NCI-H1417 (cell line): ENCODE data around the gene ABHD6.
"Not testable (repeated sequence)": the region's sequence is repeated elsewhere in the genome, so short reads cannot be mapped to it uniquely, and the experiment has no call there.

Source experiments
- DNase-seq, 3 experiments: peaks; one replicate each; lab custom pipeline; 2025; lab: John Stamatoyannopoulos, UW

ABHD6 gene

DNA sequence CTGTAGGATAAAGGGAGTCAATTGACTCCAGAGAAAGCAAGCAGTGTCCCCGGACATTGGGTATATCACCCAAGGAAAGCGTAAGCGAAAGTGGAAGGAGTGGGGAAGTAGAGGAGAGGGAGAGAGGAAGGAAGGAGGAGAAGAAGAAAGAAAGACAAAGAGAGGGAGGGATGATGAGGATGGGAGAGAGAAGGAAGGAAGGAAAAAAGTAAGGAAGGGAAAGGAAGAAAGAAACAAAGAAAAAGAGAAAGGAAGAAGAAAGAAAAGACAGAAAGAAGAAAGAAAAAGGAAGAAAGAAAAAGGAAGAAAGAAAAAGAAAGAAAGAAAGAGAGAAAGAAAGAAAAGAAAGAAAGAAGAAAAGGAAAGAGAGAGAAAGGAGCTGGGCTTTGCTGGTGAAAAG is 27.7 kb upstream of the ABHD6 start:
- DNase-seq: no peak

DNA sequence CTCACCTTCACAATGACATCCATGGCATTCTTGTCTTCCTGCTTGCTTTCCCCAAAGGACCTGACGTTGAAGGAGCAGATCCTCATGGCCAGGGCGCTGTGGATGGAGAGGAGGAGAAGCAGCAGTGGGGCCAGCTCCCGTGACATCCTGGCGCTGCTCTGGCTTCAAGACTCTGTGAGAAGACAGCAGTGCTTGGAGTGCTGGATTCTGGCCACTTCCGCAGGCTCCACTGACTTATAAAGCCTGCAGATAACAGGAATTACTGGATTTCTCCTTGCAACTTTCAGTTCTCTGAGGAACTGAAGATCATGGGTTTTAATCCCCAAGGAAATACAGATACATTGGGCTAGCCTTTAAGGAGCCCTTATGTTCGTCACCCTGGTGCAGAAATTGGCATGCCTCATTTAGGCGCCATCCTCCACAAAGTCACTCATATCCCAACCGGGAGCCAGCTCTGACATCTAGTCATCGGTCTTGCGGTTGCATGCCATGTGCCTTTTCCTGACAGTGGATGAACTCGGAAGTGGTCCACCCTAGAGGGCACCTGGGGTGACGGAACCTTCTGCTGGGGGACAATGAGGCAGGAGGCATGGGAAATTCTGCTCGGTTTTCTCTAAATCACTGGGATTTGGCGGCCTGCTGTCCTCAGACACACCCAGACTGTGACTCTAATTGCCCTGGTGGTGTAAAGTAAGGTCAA is 26.7 kb upstream of the ABHD6 start, which contains the start of gene DNASE1L3:
Gene DNASE1L3 (minus strand): TSS at position 212 of the 700 bp plus-strand sequence. CDS start 66 bp downstream, at position 146.
- DNase-seq: no peak

DNA sequence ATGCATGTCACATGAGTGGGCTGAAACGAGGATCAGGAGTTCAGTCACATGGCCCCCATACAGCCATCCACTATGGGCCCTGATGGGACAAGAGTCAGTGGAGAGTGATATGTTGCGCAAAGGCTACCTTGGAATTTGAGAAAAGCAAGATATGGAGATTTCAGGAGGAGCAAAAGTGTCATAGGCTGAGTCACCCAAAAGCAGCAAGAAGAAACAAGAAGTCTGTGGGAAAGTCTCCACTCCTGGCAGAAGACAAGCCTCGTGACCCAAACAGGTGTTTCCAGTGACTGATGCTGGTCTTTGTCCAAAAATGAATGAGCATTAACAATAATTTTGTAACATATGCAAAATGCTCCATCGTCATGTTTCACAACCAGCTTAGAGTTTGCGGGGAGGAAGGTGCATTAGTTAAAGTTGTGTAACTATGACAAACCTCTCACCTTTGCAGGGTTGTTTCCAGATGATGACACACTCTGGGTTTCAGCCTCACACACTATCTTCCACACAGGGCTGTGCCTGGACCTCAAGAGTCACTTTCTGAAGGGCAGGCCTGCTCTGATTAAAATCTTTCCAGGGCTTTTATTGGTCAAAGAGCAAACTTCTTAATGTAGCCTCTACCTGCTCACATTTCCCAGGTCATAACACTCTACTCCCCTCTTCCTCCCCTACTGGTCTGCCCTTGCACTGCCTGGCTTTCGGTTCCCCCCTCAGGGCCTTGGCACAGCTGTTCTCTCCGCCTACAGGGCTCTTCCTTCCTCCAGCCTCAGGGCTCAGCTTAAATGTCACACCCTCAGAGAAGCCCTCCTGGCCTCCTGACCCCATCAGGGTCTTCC is 22.9 kb upstream of the ABHD6 start:
- no peak for DNase-seq

DNA sequence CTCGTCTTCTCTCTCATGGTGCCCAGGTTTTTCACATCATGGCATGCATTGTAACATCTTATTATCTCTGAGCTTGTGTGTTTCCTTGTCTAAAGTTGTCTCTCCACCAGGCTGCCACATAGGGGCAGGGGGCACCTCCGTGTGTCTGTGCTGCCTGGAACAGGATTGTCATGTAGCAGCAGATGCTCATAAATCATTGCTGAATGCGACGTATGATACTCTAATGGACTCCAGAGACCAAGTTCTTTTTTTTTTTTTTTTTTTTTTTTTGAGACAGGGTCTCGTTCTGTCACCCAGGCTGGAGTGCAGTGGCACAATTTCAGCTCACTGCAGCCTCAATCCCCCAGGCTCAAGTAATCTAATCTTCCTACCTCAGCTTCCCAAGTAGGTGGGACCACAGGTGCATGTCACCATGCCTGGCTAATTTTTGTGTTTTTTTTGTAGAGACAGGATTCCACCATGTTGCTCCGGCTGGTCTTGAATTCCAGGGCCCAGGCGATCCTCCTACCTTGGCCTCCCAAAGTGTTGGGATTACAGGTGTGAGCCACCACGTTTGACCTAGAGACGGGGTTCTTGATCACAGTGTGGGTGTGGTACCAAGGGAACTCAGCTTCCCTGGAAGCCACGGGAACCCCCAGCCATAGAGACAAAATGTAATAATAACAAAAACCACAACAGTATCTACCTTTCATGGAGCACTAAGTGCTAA is 22.1 kb upstream of the ABHD6 start:
- peak in 1 of 3 experiments; percentile 5 for DNase-seq

DNA sequence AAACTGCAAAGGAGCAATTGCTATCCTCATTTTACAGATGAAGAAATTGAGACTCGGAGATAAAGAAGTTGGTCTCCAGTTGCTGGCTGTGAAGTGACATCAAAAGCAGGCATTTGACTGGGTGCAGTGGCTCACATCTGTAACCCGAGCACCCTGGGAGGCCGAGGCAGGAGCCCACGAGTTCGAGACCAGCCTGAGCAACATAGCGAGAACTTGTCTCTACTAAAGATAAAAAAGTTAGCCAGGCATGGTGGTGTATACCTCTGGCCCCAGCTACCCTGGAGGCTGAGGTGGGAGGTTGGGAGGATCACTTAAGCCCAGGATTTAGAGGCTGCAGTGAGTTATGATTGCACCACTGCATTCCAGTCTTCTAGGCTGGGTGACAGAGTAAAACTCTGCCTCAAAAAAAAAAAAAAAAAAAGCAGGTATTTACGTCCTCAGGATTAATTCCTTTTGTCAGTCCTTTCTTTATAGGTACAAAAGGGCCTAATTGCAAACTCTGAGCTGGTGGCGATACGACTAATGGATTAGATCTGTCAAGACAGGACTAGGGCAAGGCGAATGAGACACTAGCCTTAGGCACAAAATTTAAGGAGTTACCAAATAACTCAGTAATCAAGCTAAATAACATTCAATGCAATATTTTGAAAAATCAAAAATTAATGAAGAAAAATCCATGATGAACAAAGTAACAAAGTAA is 20.9 kb upstream of the ABHD6 start:
- DNase-seq: no peak

DNA sequence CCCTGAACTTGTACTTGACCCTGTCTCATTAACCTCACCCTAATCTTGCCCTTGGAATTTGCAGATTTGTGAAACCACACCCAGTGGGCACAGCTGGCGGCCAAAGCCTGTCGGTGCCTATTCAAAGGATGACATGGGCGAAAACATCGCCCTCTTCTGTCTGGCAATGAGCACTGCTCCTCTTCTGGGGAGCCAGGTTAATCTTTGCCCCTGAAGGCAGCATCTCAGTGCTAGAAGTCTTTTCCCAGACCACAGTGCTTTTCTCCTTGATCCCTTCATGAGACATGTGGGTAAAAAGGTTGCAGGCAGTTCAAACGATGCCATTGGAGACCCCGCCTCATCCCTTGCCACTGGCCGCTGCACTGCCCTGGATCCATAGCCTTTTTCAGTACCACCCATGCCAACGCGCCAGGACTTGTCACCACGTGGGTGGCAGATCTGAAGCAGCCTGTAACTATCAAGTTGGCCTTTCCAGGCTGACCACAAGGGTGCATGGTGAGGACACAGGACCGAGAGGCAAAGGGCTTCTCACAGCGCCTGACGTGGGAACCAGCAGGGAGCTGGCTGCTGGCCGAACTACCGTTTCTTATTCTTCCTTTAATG is 20.3 kb upstream of the ABHD6 start:
- peak in 2 of 3 experiments; percentile 14 to 52 for DNase-seq

DNA sequence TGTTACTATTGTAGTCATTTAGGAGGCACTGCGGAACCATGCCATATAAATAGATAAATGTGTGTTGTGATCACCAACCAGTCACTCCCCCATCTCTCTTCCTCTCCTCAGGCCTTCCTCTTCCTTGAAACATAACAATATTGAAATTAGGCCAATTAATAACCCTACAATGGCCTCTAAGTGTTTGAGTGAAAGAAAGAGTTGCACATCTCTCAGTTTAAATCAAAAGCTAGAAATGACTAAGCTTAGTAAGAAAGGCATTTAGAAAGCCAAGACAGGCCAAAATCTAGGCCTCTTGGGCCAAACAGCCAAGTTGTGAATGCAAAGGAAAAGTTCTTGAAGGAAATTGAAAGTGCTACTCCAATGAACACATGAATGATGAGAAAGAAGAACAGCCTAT is 18.7 kb upstream of the ABHD6 start:
- no peak for DNase-seq

DNA sequence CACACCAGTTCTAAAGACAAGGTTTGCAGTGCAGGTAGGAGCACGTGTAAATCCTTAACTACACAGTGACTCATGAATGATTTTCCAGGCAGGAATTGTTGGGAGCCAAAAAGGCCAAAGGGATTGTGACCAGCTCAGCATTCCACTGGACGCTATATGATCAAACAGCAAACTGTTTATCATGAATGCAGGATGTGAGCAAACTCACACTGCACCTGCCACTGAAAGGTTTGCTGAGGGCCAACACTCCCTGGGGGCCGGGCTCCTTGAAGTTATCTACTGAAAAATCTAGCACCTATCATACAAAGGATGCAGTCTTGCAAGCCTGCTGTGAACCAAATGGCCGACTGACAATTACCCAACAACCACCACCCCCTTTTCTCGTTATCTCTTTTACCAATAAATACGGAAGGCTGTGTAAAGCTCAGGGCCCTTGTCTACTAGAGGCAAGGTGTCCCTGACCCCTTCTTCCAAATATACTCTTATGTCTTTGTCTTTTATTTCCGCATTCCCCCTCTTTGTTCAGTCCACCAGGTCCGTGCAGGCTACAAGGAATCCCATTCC is 15.3 kb upstream of the ABHD6 start:
- DNase-seq: peak in 1 of 3 experiments; percentile 27

DNA sequence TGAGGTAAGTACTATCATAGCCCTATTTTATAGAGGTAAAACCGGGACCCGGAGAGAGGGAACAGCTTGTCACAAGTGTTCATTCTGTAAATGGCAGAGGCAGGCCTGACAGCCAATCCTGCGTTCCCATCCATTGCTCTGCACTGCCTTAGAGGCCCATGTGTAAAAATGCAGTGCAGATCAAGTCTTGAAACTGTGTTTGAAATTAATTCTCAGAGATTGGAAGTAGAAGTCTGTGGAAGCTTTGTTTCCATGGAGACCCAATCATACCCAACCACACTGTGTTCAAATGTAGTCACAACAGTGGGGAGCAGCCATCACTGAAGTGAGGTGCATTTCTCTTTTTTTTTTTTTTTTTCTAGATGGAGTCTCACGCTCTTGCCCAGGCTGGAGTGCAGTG is 13.7 kb upstream of the ABHD6 start:
- no peak for DNase-seq

DNA sequence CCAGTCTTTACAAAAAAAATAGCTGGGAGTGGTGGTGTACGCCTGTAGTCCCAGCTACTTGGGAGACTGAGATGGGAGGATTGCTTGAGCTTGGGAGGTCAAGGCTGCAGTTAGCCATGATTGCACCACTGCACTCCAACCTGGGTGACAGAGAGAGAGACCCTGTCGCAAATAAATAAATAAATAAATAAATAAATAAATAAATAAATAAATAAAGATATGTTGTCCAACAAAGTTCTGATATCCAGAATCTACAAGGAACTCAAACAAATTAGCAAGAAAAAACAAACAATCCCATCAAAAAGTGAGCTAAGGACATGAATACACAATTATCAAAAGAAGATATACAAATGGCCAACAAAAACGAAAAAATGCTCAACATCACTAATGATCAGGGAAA is 9.7 kb upstream of the ABHD6 start:
- DNase-seq: not testable (repeated sequence)

DNA sequence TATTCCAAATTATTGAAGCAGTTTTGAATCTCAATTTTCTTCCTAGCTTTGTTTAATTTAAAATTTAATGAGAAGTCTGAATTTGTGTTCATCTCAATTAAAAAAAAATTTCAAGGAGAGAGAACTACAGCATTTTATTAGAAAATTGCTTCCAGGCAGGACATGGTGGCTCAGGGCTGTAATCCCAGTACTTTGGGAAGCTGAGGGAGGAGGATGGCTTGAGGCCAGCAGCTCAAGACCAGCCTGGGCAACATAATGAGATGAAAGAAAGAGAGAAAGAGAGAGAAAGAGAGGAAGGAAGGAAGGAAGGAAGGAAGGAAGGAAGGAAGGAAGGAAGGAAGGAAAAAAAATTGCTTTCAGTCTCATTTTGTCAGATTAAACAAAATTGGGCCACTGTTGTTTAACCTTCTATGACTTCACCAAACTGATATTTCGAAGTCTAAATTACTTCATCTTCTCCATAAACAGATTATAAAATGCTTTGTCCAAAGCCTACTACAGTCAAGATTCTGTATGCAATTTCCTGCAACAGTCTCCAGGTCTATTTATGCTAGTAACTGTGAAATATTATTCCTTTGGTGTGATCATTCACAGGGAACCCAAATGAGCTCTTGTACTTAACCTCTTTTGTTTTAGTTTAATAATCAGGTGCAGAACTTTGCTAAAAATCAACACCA is 6.6 kb upstream of the ABHD6 start:
- DNase-seq: no peak

DNA sequence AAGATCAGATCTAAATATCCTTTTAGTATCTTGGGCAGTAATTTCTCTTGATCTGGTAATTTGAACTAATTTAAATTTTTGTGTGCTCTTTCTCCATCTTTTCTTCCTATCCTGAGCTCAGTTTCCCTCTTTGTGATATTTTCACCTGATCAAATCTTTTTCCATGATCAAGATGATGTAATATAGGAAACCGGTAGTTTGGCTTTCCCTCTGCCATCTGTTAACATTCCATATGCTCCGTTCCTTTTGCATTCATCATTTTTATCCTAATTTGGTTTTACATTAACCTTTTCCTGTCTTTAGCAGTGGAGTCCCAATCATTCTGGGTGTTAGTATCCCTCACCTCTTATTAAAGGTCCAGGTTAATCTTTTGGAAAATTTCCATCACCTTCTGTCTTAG is 5.9 kb upstream of the ABHD6 start:
- DNase-seq: no peak

DNA sequence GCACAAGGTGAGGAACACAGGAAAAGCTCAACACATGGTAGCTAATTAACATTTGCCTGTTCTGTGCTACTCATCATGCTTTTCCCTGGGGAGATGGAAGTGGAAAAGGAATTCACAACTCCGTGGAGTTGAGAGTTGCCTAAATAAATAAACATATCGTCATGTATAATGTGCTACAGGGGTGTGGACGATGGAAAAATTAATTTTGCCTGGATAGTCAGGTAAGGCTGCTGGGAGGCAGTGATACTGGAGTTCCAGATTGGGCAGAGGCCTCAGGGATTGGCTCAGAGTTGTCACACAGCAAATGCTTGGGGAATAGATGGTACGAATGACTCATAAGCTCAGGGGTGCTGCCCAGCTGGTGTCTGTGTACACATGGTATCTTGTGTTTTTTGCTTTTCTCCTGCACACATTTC is 3.1 kb upstream of the ABHD6 start:
- DNase-seq: peak in 2 of 3 experiments; percentile 4 to 6

DNA sequence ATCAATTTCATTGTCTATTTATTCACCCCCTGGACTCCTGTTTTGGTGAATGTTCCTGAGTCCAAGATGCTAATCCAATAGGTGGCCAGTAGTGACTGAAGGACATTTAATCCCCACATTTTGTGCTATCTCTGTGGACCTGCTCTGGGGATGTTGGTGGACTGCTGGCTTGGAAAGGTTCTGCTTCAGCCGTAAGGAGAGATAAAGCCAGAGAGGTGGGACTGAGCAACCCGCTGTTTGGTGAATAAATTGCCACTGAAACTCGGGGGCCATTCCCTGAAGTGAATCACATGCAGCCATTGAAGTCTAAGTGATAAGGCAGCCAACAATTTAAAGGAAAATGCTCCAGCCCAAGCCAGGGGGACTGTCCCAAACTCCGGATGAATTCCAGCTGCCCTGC is 1.6 kb upstream of the ABHD6 start:
- DNase-seq: peak in 1 of 3 experiments; percentile 1

DNA sequence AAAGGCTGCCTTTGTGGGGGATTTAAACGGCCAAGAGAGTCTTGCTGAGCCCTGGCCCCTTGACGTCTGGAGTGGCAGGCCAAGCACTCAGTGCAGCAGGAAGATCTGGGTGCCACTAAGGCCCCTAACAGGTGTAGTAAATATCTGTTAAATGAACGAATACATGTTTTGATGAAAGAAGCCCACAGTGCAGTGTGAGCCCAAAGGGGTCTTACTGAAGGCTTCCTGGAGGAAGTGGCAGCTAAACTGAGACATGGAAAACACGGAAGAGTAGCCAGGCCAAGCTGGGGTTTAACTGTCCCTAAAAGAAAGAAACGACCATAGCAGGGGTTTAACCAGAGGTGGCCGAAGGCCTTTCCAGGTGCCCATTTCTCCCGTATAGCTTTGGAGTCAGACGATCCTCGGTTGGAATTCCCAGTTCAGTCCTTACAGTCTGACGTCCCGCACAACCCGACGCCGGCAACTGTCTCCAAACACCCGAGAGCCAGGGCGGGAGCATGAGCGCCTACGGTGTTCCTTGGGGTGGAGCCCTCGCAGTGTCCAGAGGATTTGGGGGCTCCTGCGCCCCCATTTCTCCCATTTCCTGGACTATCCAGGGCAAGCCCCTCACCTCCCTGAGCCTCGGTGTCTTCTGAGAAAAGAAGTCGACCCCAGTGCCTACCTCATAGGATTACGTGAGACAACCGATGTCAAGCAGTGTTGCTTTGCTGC is 910 bp upstream of the ABHD6 start:
- peak in 1 of 3 experiments; percentile 64 for DNase-seq

DNA sequence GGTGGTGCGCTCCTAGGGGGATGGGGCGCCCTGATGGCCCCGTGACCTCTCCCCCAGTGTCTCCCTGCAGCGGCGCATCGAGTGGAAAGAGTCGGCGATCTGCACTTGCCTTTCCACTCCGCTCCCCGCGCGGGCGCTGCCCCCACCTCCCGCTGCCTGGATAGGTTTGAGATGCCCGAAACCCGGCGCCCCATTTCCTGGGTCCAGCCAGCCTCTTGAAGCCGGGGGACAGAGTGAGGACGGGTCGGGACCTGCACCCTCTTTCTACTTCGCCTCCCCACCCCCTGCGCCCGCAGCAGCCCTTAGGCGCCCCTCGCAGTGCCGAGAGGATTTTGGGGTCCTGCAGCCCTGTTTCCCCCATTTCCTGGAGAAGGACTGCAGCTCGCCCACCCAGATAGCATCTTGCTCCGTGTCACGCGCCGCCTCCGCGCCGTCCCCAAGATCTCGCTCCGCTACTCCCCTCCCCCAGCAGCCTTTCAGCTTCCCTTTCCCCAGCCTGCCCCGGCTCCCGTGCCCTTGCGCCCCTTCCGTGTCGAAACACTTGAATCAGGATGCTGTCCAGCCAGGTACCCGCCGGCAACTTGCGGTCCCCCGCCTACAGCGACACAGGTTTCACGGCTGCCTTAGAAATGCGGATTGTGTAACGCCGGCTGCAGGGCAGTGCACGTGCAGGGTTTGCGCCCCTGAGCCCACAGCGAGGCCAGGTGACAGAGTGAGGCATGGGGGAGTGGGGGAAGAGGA is 519 bp downstream of the ABHD6 start:
- peak in 2 of 3 experiments; percentile 49 to 76 for DNase-seq

DNA sequence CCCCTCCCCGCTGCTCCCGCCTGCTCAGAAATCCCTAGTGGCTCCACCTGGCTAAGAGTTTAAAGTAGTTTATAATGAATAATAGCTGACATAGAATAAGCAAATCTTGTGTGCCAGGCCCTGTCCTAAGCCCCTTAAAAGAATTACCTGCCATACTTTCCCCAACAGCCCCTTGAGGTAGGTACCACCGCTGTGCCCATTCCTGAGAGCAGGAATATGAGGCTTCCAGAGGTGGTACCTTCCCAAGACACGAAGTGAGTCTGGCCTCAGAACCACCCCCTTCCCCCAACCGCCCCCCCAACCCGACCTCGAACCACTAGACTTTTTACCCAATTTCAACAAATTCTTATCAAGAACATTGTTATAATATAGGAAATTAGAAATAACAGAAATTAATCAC is 1.2 kb downstream of the ABHD6 start:
- no peak for DNase-seq

DNA sequence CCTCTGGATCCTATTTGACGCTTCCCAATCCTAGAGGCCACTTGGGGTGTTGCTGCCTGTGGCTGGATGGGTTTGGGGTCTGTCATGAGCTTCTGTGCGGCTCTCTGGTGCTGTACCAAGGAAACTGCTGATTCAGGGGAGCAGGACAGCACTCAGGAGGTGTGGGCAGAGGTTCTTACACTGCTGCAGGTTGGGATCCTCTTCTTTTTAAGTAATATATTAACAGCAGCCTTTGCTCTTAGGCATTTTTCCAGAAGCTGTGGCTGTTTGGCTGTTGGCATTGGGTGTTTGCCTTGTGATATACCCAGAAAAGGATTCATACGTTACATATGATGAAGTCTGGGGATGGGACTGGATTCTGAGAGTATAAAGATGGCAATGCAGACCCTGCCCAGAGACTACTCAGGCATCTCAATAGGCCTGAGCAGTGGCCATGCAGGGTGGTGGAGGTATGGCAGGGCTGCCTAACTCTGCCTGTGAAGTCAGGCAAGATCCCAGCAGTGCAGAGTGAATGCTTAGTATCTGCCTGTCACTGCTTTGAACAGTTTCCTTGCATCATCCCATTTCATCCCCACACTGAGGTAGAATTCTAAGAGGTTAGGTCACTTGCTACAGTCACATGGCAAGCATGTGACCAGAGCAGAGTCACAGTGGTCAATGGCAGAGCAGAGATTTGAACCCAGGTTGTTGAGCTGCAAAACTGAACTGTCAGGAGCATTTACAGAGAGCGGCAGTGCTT is 3.9 kb downstream of the ABHD6 start:
- no peak for DNase-seq

DNA sequence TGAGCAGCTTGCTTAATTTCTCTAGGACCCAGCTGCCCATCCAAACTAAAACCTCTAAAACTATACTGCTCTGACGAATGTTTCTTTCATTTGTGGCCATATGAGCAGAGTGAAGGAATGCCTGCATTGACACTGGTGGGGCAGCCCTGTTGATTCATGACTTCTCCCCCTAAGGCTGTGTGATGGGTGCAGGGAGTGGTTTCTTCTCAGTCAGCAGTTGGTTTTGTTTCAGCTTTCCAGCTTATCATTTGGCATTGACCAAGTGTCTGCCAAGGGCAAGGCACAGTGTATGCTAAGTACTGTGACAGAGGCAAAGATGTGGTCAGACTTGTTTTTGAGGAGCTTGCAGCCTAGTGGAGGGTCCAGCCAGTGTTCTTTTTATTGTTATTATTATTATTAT is 4.7 kb downstream of the ABHD6 start:
- no peak for DNase-seq
